Keratinocyte (primary cell): Measurements from ENCODE around the gene MBD3L2.
"Not testable (repeated sequence)": the region's sequence is repeated elsewhere in the genome, so short reads cannot be mapped to it uniquely, and the experiment has no call there.

Experiments
- EZH2 ChIP-seq: IDR thresholded peaks from one replicate; pipeline ENCODE4 v1.6.1; 2012; ENCODE audit warnings: inconsistent platforms, mild to moderate bottlenecking, low read length, moderate library complexity
- TF ChIP-seq, protein P1 (sequence below), 3 experiments: IDR thresholded peaks in 1 of 3; conservative IDR thresholded peaks in 1 of 3; optimal IDR thresholded peaks in 1 of 3; 2 replicates in 2 of 3; 3 replicates in 1 of 3; pipeline versions ENCODE3 to v1.5.1; 2011; ENCODE audit warnings: low read length in 3 of 3, mild to moderate bottlenecking in 3 of 3, moderate library complexity in 2 of 3, control low read depth in 1 of 3, inconsistent platforms in 1 of 3; ENCODE audit not compliant: insufficient read depth in 2 of 3; ENCODE audit errors: extremely low read depth in 1 of 3

DNA sequence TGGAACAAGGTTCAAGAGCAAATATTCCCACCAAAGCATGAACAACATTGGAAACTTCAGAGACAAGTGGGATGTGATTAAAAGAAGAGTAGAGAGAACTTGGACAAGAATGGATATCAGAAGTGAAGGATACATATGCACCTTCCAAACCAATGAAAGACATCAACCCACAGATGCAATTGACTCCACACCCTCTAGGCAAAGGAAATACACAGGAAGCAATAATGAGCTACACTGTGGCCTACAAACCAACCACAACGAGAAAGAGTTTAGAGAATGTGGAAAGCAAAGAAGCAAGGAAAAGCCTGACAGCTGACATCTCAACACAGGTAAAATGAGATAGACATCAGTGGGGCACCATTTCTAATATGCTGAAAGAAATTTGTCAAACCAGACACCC lies 20.3 kb upstream of the MBD3L2 start:
- TF ChIP-seq, protein P1, sequence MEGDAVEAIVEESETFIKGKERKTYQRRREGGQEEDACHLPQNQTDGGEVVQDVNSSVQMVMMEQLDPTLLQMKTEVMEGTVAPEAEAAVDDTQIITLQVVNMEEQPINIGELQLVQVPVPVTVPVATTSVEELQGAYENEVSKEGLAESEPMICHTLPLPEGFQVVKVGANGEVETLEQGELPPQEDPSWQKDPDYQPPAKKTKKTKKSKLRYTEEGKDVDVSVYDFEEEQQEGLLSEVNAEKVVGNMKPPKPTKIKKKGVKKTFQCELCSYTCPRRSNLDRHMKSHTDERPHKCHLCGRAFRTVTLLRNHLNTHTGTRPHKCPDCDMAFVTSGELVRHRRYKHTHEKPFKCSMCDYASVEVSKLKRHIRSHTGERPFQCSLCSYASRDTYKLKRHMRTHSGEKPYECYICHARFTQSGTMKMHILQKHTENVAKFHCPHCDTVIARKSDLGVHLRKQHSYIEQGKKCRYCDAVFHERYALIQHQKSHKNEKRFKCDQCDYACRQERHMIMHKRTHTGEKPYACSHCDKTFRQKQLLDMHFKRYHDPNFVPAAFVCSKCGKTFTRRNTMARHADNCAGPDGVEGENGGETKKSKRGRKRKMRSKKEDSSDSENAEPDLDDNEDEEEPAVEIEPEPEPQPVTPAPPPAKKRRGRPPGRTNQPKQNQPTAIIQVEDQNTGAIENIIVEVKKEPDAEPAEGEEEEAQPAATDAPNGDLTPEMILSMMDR (optimal IDR thresholded peaks at IDR 0.05 in 1 of 3, IDR thresholded peaks at IDR 0.05 in 1 of 3, conservative IDR thresholded peaks at IDR 0.05 in 1 of 3; ENCODE audit: extremely low read depth in 1 of 3, insufficient read depth in 2 of 3, low read length in 3 of 3) = not testable (repeated sequence)
- TF ChIP-seq EZH2 = not testable (repeated sequence)
